22Rv1 (cell line): ENCODE results near the gene PRR20B.

Experiments
- CTCF ChIP-seq: fragments of 450-650 bp; IDR thresholded peaks from 2 replicates; pipeline ENCODE4 v1.5.1; 2017; ENCODE audit warnings: mild to moderate bottlenecking
- ZFX ChIP-seq: fragments of 450-650 bp; IDR thresholded peaks from 2 replicates; pipeline ENCODE4 v1.6.1; 2017; ENCODE audit warnings: antibody characterized with exemption, borderline replicate concordance

GRCh38 chr13:57191667-57192066 lies 44.4 kb downstream of the PRR20B start:
- TF ChIP-seq CTCF (no peak), ZFX (no peak)
